Stimulated activated naive CD8-positive, alpha-beta T cell treated with anti-CD3 and anti-CD28 coated beads, Interleukin-15, Interleukin-2, amounts not matched to agents 100 ng/mL and 50 ng/mL, for 24 hours (primary cell): ENCODE measurements around the gene CDH4.

Experiments
- H3K27ac Mint-ChIP-seq: one replicate; pipeline ENCODE4 v1.8.0; 2021; ENCODE audit warnings: mild to moderate bottlenecking, mixed read lengths
- H3K27me3 Mint-ChIP-seq: one replicate; pipeline ENCODE4 v1.8.0; 2021; ENCODE audit warnings: mixed read lengths
- H3K36me3 Mint-ChIP-seq: one replicate; pipeline ENCODE4 v1.8.0; 2021; ENCODE audit warnings: low read depth, mixed read lengths
- H3K4me1 Mint-ChIP-seq: one replicate; pipeline ENCODE4 v1.8.0; 2021; ENCODE audit warnings: low read depth, mixed read lengths
- H3K4me3 Mint-ChIP-seq: one replicate; pipeline ENCODE4 v1.8.0; 2021; ENCODE audit warnings: mild to moderate bottlenecking, mixed read lengths
- H3K9me3 Mint-ChIP-seq: one replicate; pipeline ENCODE4 v1.8.0; 2021; ENCODE audit warnings: mixed read lengths

The CDH4 gene

DNA sequence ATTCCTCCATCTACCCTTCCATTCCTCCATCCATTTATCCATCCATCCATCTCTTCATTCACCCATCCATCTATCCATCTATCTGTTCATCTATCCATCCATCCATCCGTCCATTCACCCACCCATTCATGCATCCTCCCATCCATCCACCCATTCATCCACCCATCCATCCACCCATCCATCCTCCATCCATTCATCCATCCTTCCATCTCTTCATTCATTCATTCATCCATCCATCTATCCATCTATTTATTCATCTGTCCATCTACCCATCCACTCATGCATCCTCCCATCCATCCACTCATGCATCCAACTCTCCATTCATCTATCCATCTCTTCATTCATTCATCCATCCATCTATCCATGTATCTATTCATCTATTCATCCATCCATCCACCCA, 380.9 kb downstream of the CDH4 start:
- Mint-ChIP-seq H3K36me3 (no peaks in the 10 kb centered on the region), H3K27me3 (no peaks in the 10 kb centered on the region), H3K9me3 (no peaks in the 10 kb centered on the region), H3K27ac (no peak overlapping the region), H3K4me3 (no peak overlapping the region), H3K4me1 (no peaks in the 10 kb centered on the region)

DNA sequence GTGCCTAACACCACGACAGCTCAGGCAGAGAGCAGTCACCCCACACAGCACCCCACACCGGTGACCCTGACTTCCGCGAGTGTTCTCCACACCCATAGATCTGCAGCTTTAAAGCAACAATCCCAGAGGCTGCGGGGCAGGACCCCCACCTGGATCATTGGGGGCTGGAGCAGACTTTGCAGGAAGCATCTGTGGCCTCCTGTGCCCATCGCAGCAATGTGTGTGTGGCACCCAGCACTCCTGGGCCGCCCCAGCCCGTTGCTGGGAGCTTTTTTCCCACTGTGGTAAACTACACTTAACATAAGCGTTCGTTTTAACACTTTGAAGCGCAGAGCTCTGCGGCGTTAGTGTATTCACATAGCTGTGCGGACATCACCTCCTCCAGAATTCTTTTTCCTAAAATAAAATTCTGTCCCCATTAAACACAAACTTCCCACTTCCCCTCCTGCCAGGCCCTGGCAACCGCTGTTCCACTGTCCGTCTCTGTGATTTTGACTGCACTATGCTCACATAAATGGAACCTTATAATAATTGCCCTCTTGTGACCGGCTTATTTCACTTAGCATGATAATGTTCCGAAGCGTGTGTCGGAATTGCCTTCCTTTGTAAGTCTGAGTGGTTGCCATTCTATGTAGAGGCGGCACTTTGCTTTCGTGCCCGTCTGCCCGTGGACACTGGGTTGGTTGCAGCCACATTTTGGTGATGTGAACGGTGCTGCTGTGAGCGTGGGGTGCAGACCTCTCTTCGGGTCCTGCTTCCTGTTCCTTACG, 382.5 kb downstream of the CDH4 start:
- Mint-ChIP-seq H3K27me3 (no peaks in the 10 kb centered on the region), H3K27ac (no peak overlapping the region), H3K4me3 (no peak overlapping the region), H3K9me3 (no peaks in the 10 kb centered on the region), H3K36me3 (no peaks in the 10 kb centered on the region), H3K4me1 (no peaks in the 10 kb centered on the region)

- no peaks in the 10 kb centered on the region for H3K36me3 Mint-ChIP-seq
- H3K27me3 Mint-ChIP-seq, result no peaks in the 10 kb centered on the region
- H3K4me3 Mint-ChIP-seq, result no peak overlapping the region
- no peaks in the 10 kb centered on the region for H3K4me1 Mint-ChIP-seq
- H3K9me3 Mint-ChIP-seq, result no peaks in the 10 kb centered on the region
- no peak overlapping the region for H3K27ac Mint-ChIP-seq
Observed at GRCh38 chr20:61635721-61636455, 383.8 kb downstream of the CDH4 start.

DNA sequence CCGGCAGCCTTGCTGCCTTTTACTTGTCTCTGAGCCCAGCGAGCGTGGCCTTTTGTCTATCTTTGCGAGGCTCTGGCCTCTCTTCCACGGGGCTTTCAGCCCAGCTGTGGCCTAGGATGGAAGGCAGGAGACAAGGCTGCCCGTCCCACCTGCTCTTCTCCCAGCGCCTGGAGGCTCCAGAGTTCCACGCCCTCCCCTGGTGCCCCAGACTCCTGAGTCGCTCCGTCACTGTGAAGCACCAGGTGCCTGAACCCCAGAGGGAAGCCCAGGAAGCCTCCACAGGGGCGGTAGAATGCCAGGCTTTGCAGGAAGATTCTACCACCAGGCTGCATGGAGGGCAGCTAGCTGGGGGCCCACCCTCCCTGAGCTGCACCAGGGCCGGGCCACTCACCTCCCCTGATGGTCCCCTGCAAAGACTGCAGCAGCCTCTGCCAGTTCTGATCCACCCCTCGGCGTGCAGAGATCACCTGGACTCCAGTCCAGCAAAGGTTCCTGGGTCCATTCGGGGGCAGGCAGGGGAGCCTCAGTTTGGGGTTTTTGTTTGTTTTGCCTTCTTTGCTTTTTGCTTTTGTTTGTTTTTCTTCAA, 384.6 kb downstream of the CDH4 start:
- Mint-ChIP-seq H3K4me1 (no peaks in the 10 kb centered on the region), H3K27me3 (no peaks in the 10 kb centered on the region)

DNA sequence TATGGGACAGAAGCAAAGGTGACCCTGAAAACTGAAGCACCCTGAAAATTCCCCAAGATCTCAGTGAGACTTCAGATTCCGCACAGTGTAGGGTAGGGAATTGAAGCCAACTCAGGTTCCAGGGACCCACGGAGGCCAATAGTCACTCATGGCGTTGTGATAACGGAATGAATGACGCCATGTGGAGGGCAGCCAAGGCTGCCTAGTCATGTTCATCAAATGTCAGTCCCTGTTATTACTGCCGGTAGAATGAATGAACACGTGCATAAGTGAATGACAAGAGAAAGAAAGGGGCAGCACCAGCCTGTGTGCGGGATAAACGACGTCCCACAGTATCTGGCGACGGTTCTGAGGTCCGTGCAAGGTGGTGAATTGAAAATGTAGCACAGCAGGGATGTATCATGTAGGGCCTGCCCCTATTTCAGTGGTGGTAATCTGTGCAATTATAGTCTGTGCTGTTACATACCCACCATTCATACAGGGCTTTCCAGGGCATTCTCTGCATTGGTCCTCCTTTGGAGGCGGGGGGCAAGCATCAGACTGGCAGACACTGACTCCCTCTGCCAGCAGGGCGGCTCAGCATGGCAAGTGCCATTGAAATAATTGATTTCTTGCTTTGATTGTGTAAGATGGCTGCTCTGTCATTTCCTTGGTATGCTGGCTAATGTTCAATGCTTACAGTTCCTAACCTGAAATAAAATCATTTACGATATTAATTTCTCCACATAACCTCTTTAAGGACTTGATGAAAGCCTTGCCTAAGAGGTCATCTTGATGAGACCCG, 386.9 kb downstream of the CDH4 start:
- Mint-ChIP-seq H3K36me3 (no peaks in the 10 kb centered on the region), H3K27ac (no peak overlapping the region), H3K9me3 (no peaks in the 10 kb centered on the region), H3K4me3 (no peak overlapping the region), H3K4me1 (no peaks in the 10 kb centered on the region), H3K27me3 (no peaks in the 10 kb centered on the region)

More for the DNA sequence above, 384.6 kb downstream of the CDH4 start:
- no peaks in the 10 kb centered on the region for H3K9me3 Mint-ChIP-seq
- H3K4me3 Mint-ChIP-seq, result no peak overlapping the region
- no peaks in the 10 kb centered on the region for H3K36me3 Mint-ChIP-seq
- H3K27ac Mint-ChIP-seq, result no peak overlapping the region

DNA sequence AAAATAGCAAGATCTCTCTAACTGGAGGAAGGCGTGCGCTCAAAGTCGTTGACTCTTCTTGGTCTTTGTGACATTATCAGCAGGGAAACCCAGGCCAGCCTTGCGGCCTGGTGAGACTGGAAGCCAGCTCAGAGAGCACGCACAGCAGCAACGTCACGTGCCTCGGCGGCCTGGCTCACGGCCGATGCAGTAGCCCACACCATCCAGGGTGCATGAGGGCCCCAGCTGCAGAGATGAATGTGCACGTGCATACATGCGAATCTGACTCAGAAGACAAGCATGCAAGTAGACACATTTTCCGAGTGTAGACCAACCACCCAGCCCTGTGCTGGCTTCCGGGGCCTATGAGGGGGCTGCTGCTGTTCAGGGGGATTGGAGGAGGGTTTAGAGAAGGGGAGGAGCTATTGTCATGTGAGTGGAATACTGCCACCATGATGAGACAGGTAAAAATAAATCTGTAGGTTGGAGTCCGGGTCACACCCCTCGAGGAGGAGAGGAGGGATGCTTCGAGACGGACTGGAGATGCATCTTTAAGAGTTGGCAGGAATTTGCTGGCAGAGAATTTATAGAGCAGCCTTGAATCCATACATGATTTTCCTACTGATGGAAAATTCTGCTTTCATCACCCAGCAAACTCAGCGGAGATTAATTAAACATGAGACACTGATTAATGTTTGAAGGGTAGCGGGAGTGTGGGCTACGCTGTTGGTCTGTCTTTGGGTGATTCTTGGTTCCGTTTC, 388.2 kb downstream of the CDH4 start:
- Mint-ChIP-seq H3K4me3 (no peak overlapping the region), H3K27ac (no peak overlapping the region), H3K27me3 (no peaks in the 10 kb centered on the region), H3K36me3 (no peaks in the 10 kb centered on the region), H3K9me3 (no peaks in the 10 kb centered on the region), H3K4me1 (no peaks in the 10 kb centered on the region)

DNA sequence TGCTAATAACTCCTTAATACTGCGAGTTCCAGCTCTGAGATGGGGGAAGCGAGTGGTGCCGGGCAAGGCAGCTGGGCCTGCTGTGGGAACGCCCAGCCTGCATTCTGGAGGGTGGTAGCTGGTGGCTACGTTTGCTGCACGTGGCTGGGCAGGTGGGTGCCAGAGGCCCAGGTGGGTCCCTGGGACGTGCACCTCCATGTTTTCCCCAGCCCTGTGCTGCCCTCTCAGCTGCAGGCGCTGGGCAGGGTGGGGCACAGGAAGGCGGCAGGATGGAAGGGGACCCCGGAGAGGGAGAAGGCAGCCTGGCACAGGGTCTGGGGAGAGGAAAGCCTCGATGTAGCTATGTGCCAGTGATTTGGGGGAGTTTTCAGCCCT, 388.8 kb downstream of the CDH4 start:
- H3K36me3 Mint-ChIP-seq, result no peaks in the 10 kb centered on the region
- H3K4me3 Mint-ChIP-seq, result no peak overlapping the region
- no peaks in the 10 kb centered on the region for H3K9me3 Mint-ChIP-seq

GRCh38 chr20:61643656-61644377, 391.8 kb downstream of the CDH4 start:
- H3K4me3 Mint-ChIP-seq, result no peak overlapping the region
- H3K9me3 Mint-ChIP-seq, result no peaks in the 10 kb centered on the region
- no peaks in the 10 kb centered on the region for H3K27me3 Mint-ChIP-seq
- no peaks in the 10 kb centered on the region for H3K36me3 Mint-ChIP-seq
- no peaks in the 10 kb centered on the region for H3K4me1 Mint-ChIP-seq
- no peak overlapping the region for H3K27ac Mint-ChIP-seq

More for the DNA sequence above, 388.8 kb downstream of the CDH4 start:
- no peak overlapping the region for H3K27ac Mint-ChIP-seq
- H3K4me1 Mint-ChIP-seq, result no peaks in the 10 kb centered on the region
- H3K27me3 Mint-ChIP-seq, result no peaks in the 10 kb centered on the region

DNA sequence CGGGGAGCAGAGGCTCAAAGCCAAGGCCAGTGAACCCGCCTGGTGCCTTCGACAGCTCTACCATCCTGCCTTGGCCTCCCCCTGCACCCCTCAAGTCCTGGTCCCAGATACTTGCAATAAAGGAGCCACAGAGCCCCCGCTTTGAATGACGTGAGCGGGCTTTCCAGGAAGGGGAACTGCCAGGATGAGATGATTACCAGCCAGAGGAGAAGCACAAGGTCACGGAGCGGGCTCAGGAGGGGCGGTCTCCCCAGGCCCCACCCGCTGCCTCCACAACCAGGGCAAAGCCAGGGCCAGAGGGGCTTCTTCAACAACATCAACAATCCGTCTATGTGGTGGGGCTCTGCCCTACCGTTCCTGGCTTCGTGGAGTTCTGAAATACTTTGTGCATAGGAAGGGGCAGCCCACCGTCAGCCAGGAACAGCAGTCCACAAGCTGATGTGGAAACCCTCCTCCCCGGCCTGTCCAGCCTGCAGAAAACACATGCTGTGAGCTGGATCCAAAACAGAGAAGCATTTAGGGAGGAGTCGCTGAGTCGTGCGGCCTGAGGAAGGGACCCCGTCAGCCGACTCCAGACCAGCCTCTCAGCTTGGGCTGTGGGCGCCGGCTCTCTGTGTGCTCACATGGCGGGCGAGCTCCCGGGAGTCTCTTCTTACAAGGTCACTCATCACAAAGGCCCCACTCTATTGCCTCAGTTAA, 392.5 kb downstream of the CDH4 start:
- no peaks in the 10 kb centered on the region for H3K4me1 Mint-ChIP-seq

GRCh38 chr20:61645732-61646131, 393.7 kb downstream of the CDH4 start:
- H3K9me3 Mint-ChIP-seq, result no peaks in the 10 kb centered on the region
- no peaks in the 10 kb centered on the region for H3K4me1 Mint-ChIP-seq
- no peak overlapping the region for H3K4me3 Mint-ChIP-seq
- H3K36me3 Mint-ChIP-seq, result no peaks in the 10 kb centered on the region
- H3K27ac Mint-ChIP-seq, result no peak overlapping the region
- H3K27me3 Mint-ChIP-seq, result no peaks in the 10 kb centered on the region

More for the DNA sequence above, 392.5 kb downstream of the CDH4 start:
- H3K4me3 Mint-ChIP-seq, result no peak overlapping the region
- no peaks in the 10 kb centered on the region for H3K36me3 Mint-ChIP-seq
- H3K27me3 Mint-ChIP-seq, result no peaks in the 10 kb centered on the region
- no peaks in the 10 kb centered on the region for H3K9me3 Mint-ChIP-seq
- H3K27ac Mint-ChIP-seq, result no peak overlapping the region

GRCh38 chr20:61646453-61646852, 394.4 kb downstream of the CDH4 start:
- H3K36me3 Mint-ChIP-seq, result no peaks in the 10 kb centered on the region
- no peaks in the 10 kb centered on the region for H3K27me3 Mint-ChIP-seq
- H3K9me3 Mint-ChIP-seq, result no peaks in the 10 kb centered on the region
- H3K4me3 Mint-ChIP-seq, result no peak overlapping the region
- H3K4me1 Mint-ChIP-seq, result no peaks in the 10 kb centered on the region
- no peak overlapping the region for H3K27ac Mint-ChIP-seq

DNA sequence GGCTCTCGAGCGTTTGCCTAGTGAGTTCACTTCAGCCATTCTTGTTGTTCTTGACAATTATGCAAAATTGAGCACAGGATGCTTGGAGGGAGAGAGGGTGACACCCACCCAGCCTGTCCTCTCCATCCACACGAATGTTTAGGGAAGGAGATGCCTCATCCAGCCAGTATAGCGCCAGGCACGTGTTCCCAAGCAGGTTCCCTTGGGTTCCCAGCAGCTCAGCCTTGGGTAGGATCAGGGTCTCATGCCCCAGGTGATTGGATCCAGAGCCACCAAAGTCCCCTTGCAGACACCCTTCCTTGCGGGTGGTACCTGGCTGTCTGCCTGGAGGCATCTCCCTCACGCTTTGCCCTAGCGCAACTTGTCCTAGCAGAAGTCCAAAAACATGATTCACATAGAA, 394.9 kb downstream of the CDH4 start:
- Mint-ChIP-seq H3K4me1 (no peaks in the 10 kb centered on the region), H3K27ac (no peak overlapping the region), H3K9me3 (no peaks in the 10 kb centered on the region), H3K27me3 (no peaks in the 10 kb centered on the region), H3K4me3 (no peak overlapping the region), H3K36me3 (no peaks in the 10 kb centered on the region)

DNA sequence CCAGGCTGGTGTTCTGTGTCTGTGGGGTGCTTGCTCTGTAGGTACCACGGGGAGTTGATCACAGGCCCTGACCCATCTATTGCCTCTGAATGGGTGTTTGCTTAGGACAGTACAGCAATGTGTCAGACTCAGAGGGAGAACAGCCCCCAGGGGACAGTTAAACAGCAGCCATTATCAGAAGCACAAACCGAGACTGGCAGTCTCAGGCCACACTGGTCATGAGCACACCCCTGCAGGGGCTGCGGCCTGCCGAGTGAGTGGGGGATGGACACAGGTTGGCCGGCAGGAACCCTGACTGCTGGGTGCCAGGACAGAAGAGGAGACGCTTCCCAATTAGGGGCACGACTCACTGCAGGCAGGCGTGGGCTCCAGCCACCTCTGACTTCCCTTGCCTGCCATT, 395.6 kb downstream of the CDH4 start:
- Mint-ChIP-seq H3K36me3 (no peaks in the 10 kb centered on the region), H3K4me1 (no peaks in the 10 kb centered on the region), H3K27ac (no peak overlapping the region), H3K4me3 (no peak overlapping the region), H3K27me3 (no peaks in the 10 kb centered on the region), H3K9me3 (no peaks in the 10 kb centered on the region)
